ENCODE measurements around the gene SLC16A8.
A peak's percentile ranks its signal among the peaks of the same experiment; 100 is the strongest.

Gene SLC16A8

GRCh38 chr22:38070250-38070921 lies 13.6 kb downstream of the SLC16A8 start:
- no peak for DNase-seq

- DNase-seq, result peak; percentile 78 to 83
Observed at GRCh38 chr22:38069372-38070249, 14.4 kb downstream of the SLC16A8 start.

GRCh38 chr22:38068641-38069371 lies 15.2 kb downstream of the SLC16A8 start:
- no peak for DNase-seq

GRCh38 chr22:38067761-38068360 lies 16.1 kb downstream of the SLC16A8 start:
- DNase-seq, result no peak

- no peak for DNase-seq
Observed at GRCh38 chr22:38067028-38067415, 17.0 kb downstream of the SLC16A8 start.

GRCh38 chr22:38066381-38067027 lies 17.5 kb downstream of the SLC16A8 start:
- DNase-seq, result no peak

GRCh38 chr22:38065539-38065938 lies 18.4 kb downstream of the SLC16A8 start:
- DNase-seq, result no peak

GRCh38 chr22:38062791-38063190 lies 21.2 kb downstream of the SLC16A8 start:
- no peak for DNase-seq

- DNase-seq, result peak; percentile 84 to 87
Observed at GRCh38 chr22:38056969-38057891, 26.8 kb downstream of the SLC16A8 start, which contains the start of gene PICK1. Gene PICK1 (plus strand): TSS chr22:38057404. CDS start chr22:38057810, 406 bp downstream.

- peak; percentile 70 to 75 for DNase-seq
Observed at GRCh38 chr22:38051900-38052862, 31.8 kb downstream of the SLC16A8 start.

GRCh38 chr22:38051261-38051660 lies 32.7 kb downstream of the SLC16A8 start:
- no peak for DNase-seq

- no peak for DNase-seq
Observed at GRCh38 chr22:38050720-38051119, 33.3 kb downstream of the SLC16A8 start.

- no peak for DNase-seq
Observed at GRCh38 chr22:38049812-38050619, 34.0 kb downstream of the SLC16A8 start.

GRCh38 chr22:38046070-38046748 lies 37.8 kb downstream of the SLC16A8 start:
- no peak for DNase-seq

GRCh38 chr22:38043151-38044039 lies 40.6 kb downstream of the SLC16A8 start:
- DNase-seq, result no peak

GRCh38 chr22:38042488-38042790 lies 41.5 kb downstream of the SLC16A8 start:
- no peak for DNase-seq

GRCh38 chr22:38041760-38042487 lies 42.1 kb downstream of the SLC16A8 start:
- DNase-seq, result no peak
